ENCODE data around the gene PNPLA2. TPM values are rescaled to one million over a fixed set of nuclear protein-coding genes. Genes with fewer than 3 reads are reported as not detected.

The PNPLA2 gene
- total RNA-seq, 1 donor from 2014 or later: 9.0 TPM

- peak; percentile 20 for TF ChIP-seq CTCF (IDR thresholded peaks at IDR 0.05; ENCODE audit: insufficient read depth, low read length, severe bottlenecking)
- FAIRE-seq: no peak
- DNase-seq (ENCODE audit: low read depth): no peak
- H3K4me3 ChIP-seq (ENCODE audit: low read depth, low read length): no peak overlapping the region
- peaks cover 21% of the 10 kb centered on the region for H3K36me3 ChIP-seq (ENCODE audit: control insufficient read depth, insufficient read depth, low read length)
- H3K27me3 ChIP-seq (ENCODE audit: control insufficient read depth, insufficient read depth, low read length): no peaks in the 10 kb centered on the region
Observed at GRCh38 chr11:811446-812245, 7.1 kb upstream of the PNPLA2 start.

- Histone ChIP-seq H3K27me3 (ENCODE audit: control insufficient read depth, insufficient read depth, low read length) (no peaks in the 10 kb centered on the region), H3K4me3 (ENCODE audit: low read depth, low read length) (no peak overlapping the region), H3K36me3 (ENCODE audit: control insufficient read depth, insufficient read depth, low read length) (peaks cover 21% of the 10 kb centered on the region)
- no peak for TF ChIP-seq CTCF (IDR thresholded peaks at IDR 0.05; ENCODE audit: insufficient read depth, low read length, severe bottlenecking)
- no peak for FAIRE-seq
- DNase-seq (ENCODE audit: low read depth): no peak
Observed at GRCh38 chr11:812390-812789, 6.3 kb upstream of the PNPLA2 start.

- no peak for FAIRE-seq
- no peak for TF ChIP-seq CTCF (IDR thresholded peaks at IDR 0.05; ENCODE audit: insufficient read depth, low read length, severe bottlenecking)
- peaks cover 21% of the 10 kb centered on the region for H3K36me3 ChIP-seq (ENCODE audit: control insufficient read depth, insufficient read depth, low read length)
Observed at GRCh38 chr11:813072-813455, 5.7 kb upstream of the PNPLA2 start.

DNA sequence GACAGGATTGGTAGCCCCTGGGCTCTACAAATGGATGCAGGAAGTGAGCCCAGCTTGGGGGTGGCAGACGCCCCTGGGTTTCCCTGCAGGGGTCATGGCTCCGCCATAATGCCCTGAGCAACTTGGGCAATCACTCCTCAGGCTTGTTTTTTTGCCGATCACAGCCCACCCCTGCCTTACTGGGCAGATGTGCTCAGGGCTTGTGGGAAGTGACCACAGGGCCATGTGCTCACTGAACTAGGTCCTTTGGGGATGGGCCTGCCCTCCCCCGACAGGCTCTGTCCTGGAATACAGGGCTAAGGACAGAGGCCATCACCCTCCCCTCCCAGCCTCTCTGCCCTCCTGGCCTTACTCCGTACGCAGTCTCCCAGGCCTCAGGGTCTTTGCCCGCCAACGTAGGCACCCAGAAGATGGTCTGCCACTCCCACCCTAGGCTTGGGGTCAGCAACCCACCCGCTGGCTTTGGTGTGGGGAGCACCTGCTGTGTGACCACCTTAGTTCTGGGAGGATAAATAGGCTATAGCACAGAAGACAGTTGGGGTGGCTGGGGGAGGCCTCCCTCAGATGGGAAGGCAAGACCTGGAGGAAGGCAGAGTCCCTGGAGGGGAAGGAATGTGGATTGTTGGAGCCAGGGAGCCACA, 5.1 kb upstream of the PNPLA2 start:
- DNase-seq (ENCODE audit: low read depth) (no peak), FAIRE-seq (no peak)
- no peak for TF ChIP-seq CTCF (IDR thresholded peaks at IDR 0.05; ENCODE audit: insufficient read depth, low read length, severe bottlenecking)
- Histone ChIP-seq H3K4me3 (ENCODE audit: low read depth, low read length) (no peak overlapping the region), H3K36me3 (ENCODE audit: control insufficient read depth, insufficient read depth, low read length) (peaks cover 21% of the 10 kb centered on the region), H3K27me3 (ENCODE audit: control insufficient read depth, insufficient read depth, low read length) (no peaks in the 10 kb centered on the region)

More at GRCh38 chr11:813072-813455, 5.7 kb upstream of the PNPLA2 start:
- DNase-seq (ENCODE audit: low read depth): no peak
- Histone ChIP-seq H3K4me3 (ENCODE audit: low read depth, low read length) (no peak overlapping the region), H3K27me3 (ENCODE audit: control insufficient read depth, insufficient read depth, low read length) (no peaks in the 10 kb centered on the region)

- TF ChIP-seq CTCF (IDR thresholded peaks at IDR 0.05; ENCODE audit: insufficient read depth, low read length, severe bottlenecking): no peak
- Histone ChIP-seq H3K27me3 (ENCODE audit: control insufficient read depth, insufficient read depth, low read length) (no peaks in the 10 kb centered on the region), H3K4me3 (ENCODE audit: low read depth, low read length) (no peak overlapping the region), H3K36me3 (ENCODE audit: control insufficient read depth, insufficient read depth, low read length) (peaks cover 20% of the 10 kb centered on the region)
- DNase-seq (ENCODE audit: low read depth): no peak
- no peak for FAIRE-seq
Observed at GRCh38 chr11:815675-816432, 2.9 kb upstream of the PNPLA2 start.
